ENCODE data around the gene ACADM. TPM values are rescaled to one million over a fixed set of nuclear protein-coding genes. Genes with fewer than 3 reads are reported as not detected.
"Not testable (repeated sequence)": the region's sequence is repeated elsewhere in the genome, so short reads cannot be mapped to it uniquely, and the experiment has no call there.

ACADM gene
- total RNA-seq, result 23.8 and 26.2 TPM in 2 replicates

DNA sequence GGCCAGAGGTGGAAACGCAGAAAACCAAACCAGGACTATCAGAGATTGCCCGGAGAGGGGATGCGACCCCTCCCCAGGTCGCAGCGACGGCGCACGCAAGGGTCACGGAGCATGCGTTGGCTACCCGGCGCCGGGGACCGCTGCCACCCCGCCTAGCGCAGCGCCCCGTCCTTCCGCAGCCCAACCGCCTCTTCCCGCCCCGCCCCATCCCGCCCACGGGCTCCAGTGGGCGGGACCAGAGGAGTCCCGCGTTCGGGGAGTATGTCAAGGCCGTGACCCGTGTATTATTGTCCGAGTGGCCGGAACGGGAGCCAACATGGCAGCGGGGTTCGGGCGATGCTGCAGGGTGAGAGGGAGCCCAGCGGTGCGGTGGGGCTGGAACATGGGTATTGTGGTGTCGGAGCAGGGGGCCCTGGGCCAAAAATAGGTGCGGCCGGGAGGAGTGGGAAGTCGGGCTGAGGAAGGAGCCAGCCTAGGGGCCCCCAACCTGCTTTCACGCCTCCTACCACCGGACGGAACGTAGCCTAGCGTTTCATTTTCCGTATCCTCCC lies at the start of gene ACADM:
ACADM (plus strand) TSS at position 238 of the 551 bp plus-strand sequence; CDS start at position 317, 79 bp downstream.
- peak; percentile 36 to 84 for DNase-seq (ENCODE audit: low read depth in 2 of 2)

GRCh38 chr1:75677443-75677842 lies 47.1 kb upstream of the ACADM start:
- DNase-seq (ENCODE audit: low read depth in 2 of 2), result no peak

DNA sequence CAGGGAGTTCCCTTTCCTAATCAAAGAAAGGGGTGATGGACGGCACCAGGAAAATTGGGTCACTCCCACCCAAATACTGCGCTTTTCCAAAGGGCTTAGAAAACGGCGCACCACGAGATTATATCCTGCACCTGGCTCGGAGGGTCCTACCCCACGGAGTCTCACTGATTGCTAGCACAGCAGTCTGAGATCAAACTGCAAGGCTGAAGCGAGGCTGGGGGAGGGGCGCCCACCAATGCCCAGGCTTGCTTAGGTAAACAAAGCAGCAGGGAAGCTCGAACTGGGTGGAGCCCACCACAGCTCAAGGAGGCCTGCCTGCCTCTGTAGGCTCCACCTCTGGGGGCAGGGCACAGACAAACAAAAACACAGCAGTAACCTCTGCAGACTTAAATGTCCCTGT lies 46.5 kb upstream of the ACADM start:
- not testable (repeated sequence) for DNase-seq (ENCODE audit: low read depth in 2 of 2)

DNA sequence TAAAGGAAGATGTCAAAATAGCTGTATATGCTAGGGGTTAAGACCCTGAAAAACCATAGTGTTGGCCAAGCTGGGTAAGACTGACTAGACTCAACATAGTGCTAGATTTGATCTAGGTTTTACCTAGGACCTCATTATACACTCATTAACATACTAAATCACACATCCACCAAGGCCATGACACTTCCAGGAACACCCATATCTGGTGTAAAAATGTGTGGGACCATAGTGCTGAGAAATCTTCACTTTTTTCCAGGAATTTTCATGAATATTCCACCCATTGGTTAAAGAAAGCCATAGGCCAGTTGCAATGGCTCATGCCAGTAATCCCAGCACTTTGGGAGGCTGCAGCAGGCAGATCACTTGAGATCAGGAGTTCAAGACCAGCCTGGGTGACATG lies 34.0 kb upstream of the ACADM start:
- no peak for DNase-seq (ENCODE audit: low read depth in 2 of 2)

- DNase-seq (ENCODE audit: low read depth in 2 of 2), result no peak
Measured at GRCh38 chr1:75693551-75693950, 31.0 kb upstream of the ACADM start.

DNA sequence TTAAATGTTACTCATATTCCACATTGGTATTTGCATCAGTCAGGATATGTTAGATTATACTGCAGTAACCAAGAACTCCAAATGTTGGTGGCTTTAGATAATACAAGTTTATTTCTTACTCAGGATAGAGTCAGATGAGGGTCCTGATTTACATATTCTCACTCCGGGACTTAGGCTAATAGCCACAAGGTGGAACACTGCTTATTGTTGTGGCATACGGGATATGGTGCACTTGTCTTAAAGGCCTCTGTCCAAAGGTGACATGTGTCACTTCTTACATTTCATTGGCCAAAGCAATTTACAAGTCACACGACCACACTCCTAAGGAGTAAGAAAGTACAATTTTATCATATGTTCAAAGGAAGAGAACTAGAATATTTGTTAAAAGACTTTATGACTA lies 28.5 kb upstream of the ACADM start:
- no peak for DNase-seq (ENCODE audit: low read depth in 2 of 2)

- no peak for DNase-seq (ENCODE audit: low read depth in 2 of 2)
Measured at GRCh38 chr1:75707191-75707590, 17.3 kb upstream of the ACADM start.

GRCh38 chr1:75708910-75709309 lies 15.6 kb upstream of the ACADM start:
- no peak for DNase-seq (ENCODE audit: low read depth in 2 of 2)

DNA sequence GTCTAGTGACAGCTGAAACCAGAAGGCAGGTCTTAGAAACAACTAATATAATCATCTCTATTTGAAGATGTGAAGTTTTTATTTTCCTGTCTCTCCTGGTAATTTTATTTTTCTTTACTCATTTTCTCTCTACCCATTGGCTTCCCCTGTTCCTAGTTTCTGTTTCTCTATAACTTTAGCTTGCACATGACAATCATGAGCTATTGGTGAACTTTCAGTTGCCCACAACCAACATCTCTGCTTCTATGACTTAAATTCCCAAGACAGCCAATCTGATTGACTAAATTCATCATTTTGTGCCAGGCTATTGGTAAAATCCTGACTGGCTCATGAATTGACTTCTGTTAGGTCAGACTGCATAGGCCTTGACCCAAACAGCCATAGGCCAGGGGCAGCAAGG lies 13.7 kb upstream of the ACADM start:
- no peak for DNase-seq (ENCODE audit: low read depth in 2 of 2)

DNA sequence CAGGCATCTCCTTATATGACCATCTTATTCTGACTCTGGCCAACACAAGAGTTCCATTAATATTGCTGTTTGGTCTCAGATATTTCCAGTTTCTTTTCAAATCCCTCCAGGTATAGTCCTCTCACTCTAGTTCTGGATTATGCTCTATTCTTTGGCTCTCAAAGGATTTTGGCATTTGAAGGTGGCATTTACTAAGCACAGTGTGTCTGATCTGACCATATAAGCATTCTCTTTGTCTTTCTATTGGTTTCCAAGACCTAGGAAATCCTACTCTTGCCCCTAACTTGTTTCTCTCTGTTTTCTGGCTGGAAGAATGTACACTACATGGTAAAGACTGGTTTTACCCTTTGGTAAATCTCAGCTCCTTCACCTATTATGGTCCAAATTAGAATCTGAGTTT lies 12.7 kb upstream of the ACADM start:
- DNase-seq (ENCODE audit: low read depth in 2 of 2), result no peak

- no peak for DNase-seq (ENCODE audit: low read depth in 2 of 2)
Measured at GRCh38 chr1:75712306-75712705, 12.2 kb upstream of the ACADM start.

GRCh38 chr1:75719810-75720209 lies 4.7 kb upstream of the ACADM start:
- no peak for DNase-seq (ENCODE audit: low read depth in 2 of 2)

DNA sequence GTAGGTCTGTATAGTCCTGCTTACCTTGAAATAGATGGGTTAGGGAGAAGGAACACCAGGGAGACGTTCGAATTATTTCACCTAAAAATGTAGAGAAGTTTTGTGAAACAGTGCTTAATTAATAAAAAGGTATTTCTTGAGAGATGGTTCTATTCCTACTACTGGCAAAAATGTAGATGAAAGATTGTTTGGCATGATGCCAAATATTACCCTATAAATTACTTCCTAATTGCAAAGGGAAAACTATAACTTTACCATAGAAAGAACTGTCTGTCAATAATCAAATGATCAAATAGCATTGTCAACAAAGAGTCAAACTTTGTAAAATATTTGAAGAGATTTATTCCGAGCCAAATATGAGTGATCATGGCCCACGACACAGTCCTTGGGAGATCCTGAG lies 4.2 kb upstream of the ACADM start:
- no peak for DNase-seq (ENCODE audit: low read depth in 2 of 2)

DNA sequence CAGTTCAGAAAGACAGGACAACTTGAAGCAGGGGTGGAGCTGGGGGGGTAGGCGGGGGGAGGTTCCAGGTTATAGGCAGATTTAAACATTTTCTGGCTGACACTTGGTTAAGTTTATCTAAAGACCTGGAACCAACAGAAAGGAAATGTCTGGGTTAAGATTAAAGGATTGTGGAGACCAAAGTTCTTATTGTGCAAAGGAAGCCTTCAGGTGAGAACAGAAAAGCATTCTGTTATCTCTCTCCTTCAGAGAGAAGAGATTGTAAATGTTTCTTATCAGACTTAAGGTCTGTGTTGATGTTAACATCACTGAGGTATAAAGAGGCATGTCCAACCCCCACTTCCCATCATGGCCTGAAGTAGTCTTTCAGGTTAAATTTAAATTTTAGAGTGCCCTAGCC lies 3.7 kb upstream of the ACADM start:
- no peak for DNase-seq (ENCODE audit: low read depth in 2 of 2)

DNA sequence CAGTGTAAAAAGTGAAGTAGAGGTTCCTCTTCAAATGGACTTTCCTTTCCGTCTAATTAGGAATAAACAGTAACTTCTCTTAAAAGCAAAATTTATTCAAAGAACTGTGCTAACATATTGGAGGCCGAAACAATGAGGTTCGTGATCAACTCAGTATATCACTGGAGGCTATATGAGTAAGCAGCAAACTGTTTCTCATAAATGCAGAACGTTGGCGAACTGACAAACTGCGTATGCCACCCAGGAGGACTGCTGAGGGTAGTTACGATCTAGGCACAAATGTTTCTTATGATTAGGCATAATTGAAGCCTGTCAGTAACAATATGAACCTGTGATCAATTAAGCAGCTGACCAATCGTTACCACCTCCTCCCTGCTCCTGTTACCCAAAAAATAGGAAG lies 2.3 kb upstream of the ACADM start:
- DNase-seq (ENCODE audit: low read depth in 2 of 2), result not testable (repeated sequence)

DNA sequence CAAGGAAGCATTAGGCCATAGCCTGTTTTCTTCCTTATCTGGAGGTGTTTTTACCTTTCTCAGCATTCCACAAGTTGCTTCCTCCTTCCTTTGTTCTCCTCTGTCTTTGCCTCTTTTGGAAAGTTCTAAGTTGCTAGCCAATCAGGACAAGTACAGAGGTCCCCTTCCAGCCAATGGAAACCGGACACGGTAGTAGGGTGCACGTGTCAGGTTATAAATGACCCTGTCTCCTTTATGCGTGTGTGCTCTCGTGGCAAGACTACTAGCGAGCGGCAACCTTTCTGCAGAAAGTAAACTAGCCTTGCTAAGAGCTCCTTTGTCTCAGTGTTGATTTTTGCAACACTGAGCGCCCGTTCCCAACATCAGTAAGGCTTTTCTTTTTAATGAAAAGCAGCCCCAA lies 1.5 kb upstream of the ACADM start:
- DNase-seq (ENCODE audit: low read depth in 2 of 2), result no peak

DNA sequence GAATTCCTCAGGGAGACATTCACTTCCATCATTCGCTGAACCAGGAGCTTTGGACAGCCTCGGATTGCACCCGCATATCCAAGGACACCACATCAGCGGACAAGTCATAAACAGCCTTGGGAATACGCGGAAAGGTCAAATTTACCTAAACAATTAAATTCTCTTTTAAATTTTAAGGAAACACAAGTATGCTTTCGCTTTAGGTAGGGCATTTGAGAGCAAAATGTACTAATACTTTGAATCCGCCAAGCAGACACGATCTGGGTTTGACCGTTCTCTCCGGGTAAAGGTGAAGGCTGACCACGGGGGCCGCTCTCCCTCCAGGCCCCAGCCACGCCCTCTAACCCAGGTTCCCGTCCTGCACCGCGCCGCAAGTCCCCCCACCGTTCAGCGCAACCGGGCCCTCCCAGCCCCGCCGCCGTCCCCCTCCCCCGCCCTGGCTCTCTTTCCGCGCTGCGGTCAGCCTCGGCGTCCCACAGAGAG lies 479 bp upstream of the ACADM start:
- peak; percentile 56 to 82 for DNase-seq (ENCODE audit: low read depth in 2 of 2)

GRCh38 chr1:75725266-75725665 lies 757 bp downstream of the ACADM start:
- DNase-seq (ENCODE audit: low read depth in 2 of 2), result no peak

- DNase-seq (ENCODE audit: low read depth in 2 of 2), result peak in 1 of 2 donors; percentile 2
Measured at GRCh38 chr1:75725861-75726361, 1.4 kb downstream of the ACADM start.

DNA sequence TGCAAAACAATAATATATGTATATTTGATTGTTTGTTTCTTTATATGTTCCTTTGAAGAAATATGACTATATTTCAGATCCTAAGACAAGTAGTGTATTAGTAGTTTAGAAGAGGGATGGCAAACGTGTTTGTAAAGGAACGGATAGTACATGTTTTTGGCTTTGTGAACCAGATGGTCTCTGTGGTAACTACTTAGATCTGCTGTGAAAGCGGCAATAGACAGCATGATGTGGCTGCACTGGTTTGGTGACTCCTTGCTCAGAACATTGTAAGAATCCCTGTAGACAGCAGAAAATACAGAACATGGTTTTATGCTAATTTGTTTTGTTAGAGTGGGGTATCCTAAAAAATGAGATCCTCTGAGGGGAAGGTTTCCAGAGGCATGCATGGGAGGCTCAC lies 3.1 kb downstream of the ACADM start:
- no peak for DNase-seq (ENCODE audit: low read depth in 2 of 2)

DNA sequence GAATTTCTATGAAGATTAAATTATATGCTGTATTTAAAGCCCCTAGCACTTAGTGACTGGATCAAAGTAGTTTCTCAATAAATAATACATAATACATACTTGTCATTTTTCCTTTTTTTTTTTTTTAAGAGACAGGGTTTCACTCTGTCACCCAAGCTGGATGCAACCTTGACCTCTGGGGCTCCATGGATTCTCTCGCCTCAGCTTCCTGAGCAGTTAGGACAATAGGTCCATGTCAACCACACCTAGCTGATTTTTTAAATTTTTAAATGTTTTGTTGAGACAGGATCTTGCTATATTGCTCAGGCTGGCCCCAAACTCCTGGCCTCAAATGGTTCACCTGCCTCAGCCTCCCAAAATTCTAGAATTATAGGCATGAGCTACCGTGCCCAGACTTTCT lies 5.9 kb downstream of the ACADM start:
- no peak for DNase-seq (ENCODE audit: low read depth in 2 of 2)

DNA sequence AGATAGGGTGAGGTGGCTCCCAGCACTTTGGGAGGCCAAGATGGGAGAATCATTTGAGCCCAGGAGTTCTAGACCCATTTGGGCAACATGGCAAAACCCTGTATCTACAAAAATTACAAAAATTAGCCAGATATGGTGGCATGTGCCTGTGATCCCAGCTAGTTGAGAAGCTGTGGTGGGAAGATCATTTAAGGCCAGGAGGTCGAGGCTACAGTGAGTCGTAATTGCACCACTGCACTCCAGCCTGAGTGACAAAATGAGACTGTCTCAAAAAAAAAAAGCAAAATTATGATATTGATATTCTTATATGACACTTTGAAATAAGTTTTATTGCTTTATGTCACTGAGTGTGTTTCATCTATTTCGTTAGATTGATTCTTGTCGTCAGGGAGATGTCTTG lies 7.4 kb downstream of the ACADM start:
- DNase-seq (ENCODE audit: low read depth in 2 of 2), result no peak

DNA sequence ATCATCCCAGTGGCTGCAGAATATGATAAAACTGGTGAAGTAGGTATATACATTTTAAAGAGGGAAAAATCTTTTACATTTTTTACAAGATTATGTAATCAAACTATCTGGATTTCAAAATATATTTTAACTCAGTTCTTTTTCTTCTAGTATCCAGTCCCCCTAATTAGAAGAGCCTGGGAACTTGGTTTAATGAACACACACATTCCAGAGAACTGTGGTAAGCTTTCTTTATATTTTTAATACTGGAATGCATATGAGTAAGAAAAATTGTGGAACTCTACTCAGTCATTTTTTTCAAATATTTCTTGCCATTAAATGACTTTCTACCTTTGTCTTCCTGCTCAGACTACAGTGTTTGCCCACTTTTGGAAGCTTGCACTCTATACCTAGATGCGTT lies 8.2 kb downstream of the ACADM start:
- DNase-seq (ENCODE audit: low read depth in 2 of 2), result no peak

GRCh38 chr1:75733661-75734060 lies 9.2 kb downstream of the ACADM start:
- DNase-seq (ENCODE audit: low read depth in 2 of 2), result no peak

Data from dermis microvascular lymphatic vessel endothelial cell (primary cell).